ENCODE results near the gene DISP1.

DNA sequence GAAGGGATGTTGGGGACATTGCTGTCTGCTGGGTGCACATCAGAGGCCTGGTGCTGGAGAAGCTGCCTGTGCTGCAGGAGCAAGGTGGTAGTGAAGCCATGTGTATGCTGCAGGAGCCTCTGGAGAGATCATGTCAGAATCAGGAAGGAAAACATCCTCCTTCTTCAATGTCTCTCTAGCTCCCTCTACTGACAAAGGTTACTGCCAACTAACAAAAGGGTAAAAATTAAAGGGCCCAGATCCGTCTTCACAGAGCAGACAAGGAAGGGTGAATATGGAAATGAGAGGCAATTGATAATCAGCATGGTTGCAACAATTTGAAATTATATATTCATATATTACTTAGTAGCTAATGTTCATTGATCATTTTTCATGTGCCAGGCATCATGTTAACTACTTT is 45.7 kb upstream of the DISP1 start:
- TF ChIP-seq, protein P1, sequence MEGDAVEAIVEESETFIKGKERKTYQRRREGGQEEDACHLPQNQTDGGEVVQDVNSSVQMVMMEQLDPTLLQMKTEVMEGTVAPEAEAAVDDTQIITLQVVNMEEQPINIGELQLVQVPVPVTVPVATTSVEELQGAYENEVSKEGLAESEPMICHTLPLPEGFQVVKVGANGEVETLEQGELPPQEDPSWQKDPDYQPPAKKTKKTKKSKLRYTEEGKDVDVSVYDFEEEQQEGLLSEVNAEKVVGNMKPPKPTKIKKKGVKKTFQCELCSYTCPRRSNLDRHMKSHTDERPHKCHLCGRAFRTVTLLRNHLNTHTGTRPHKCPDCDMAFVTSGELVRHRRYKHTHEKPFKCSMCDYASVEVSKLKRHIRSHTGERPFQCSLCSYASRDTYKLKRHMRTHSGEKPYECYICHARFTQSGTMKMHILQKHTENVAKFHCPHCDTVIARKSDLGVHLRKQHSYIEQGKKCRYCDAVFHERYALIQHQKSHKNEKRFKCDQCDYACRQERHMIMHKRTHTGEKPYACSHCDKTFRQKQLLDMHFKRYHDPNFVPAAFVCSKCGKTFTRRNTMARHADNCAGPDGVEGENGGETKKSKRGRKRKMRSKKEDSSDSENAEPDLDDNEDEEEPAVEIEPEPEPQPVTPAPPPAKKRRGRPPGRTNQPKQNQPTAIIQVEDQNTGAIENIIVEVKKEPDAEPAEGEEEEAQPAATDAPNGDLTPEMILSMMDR (IDR thresholded peaks at IDR 0.05; ENCODE audit: low read depth, low read length, missing input control) = no peak
- TF ChIP-seq JUND (IDR thresholded peaks at IDR 0.05) = no peak
- no peak for TF ChIP-seq GABPA (IDR thresholded peaks at IDR 0.05 in 1 of 2, conservative IDR thresholded peaks at IDR 0.05 in 1 of 2)
- TF ChIP-seq ZBTB33 (IDR thresholded peaks at IDR 0.05) = no peak
- no peak for TF ChIP-seq SP1 (IDR thresholded peaks at IDR 0.05)
- no peak for TF ChIP-seq NR2F2 (IDR thresholded peaks at IDR 0.05)
- no peak for TF ChIP-seq TAF1 (conservative IDR thresholded peaks at IDR 0.05)
- no peak for TF ChIP-seq RAD21 (IDR thresholded peaks at IDR 0.05)
- TF ChIP-seq REST (IDR thresholded peaks at IDR 0.05) = no peak
- TF ChIP-seq EGR1 (IDR thresholded peaks at IDR 0.05; ENCODE audit: low read depth in 2 of 2) = no peak
- TF ChIP-seq FOXA1 (IDR thresholded peaks at IDR 0.05) = no peak
- no peak for TF ChIP-seq HNF4G (IDR thresholded peaks at IDR 0.05)
- TF ChIP-seq YY1 (IDR thresholded peaks at IDR 0.05) = no peak
